Measurements from ENCODE around the gene DGKD.

GRCh38 chr2:233461481-233461891 lies 107.2 kb downstream of the DGKD start:
- TF ChIP-seq EZH2 (IDR thresholded peaks at IDR 0.05; ENCODE audit: insufficient read depth, low read length) = no peak
- no peak for TF ChIP-seq CTCF (IDR thresholded peaks at IDR 0.05; ENCODE audit: insufficient read depth, low read depth, low read length)
